ENCODE measurements around the gene EPB41L2. TPM values are rescaled to one million over a fixed set of nuclear protein-coding genes. Genes with fewer than 3 reads are reported as not detected.

Gene EPB41L2
- total RNA-seq, 1 experiment from 2014 or later: 106 TPM

GRCh38 chr6:130886966-130887365 is 176.1 kb downstream of the EPB41L2 start:
- TF ChIP-seq, protein P1, sequence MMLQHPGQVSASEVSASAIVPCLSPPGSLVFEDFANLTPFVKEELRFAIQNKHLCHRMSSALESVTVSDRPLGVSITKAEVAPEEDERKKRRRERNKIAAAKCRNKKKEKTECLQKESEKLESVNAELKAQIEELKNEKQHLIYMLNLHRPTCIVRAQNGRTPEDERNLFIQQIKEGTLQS (CRISPR knock-in tag; conservative IDR thresholded peaks at IDR 0.05): no peak
- TF ChIP-seq RELA (CRISPR knock-in tag; IDR thresholded peaks at IDR 0.05; ENCODE audit: borderline replicate concordance) (no peak), RORB (CRISPR knock-in tag; IDR thresholded peaks at IDR 0.05) (no peak), FOXJ3 (CRISPR knock-in tag; IDR thresholded peaks at IDR 0.05; ENCODE audit: borderline replicate concordance) (no peak), ZNF281 (CRISPR knock-in tag; IDR thresholded peaks at IDR 0.05) (no peak), ERG (CRISPR knock-in tag; IDR thresholded peaks at IDR 0.05) (no peak), USF1 (CRISPR knock-in tag; IDR thresholded peaks at IDR 0.05) (no peak), PRDM15 (CRISPR knock-in tag; IDR thresholded peaks at IDR 0.05) (no peak), ATF6 (CRISPR knock-in tag; IDR thresholded peaks at IDR 0.05) (no peak), NR1H2 (CRISPR knock-in tag; IDR thresholded peaks at IDR 0.05) (no peak), E2F5 (CRISPR knock-in tag; IDR thresholded peaks at IDR 0.05) (no peak)
- TF ChIP-seq, protein P2, sequence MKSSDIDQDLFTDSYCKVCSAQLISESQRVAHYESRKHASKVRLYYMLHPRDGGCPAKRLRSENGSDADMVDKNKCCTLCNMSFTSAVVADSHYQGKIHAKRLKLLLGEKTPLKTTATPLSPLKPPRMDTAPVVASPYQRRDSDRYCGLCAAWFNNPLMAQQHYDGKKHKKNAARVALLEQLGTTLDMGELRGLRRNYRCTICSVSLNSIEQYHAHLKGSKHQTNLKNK (CRISPR knock-in tag; IDR thresholded peaks at IDR 0.05): no peak
- TF ChIP-seq, protein P3, sequence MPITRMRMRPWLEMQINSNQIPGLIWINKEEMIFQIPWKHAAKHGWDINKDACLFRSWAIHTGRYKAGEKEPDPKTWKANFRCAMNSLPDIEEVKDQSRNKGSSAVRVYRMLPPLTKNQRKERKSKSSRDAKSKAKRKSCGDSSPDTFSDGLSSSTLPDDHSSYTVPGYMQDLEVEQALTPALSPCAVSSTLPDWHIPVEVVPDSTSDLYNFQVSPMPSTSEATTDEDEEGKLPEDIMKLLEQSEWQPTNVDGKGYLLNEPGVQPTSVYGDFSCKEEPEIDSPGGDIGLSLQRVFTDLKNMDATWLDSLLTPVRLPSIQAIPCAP (CRISPR knock-in tag; IDR thresholded peaks at IDR 0.05): no peak
- TF ChIP-seq, protein P4, sequence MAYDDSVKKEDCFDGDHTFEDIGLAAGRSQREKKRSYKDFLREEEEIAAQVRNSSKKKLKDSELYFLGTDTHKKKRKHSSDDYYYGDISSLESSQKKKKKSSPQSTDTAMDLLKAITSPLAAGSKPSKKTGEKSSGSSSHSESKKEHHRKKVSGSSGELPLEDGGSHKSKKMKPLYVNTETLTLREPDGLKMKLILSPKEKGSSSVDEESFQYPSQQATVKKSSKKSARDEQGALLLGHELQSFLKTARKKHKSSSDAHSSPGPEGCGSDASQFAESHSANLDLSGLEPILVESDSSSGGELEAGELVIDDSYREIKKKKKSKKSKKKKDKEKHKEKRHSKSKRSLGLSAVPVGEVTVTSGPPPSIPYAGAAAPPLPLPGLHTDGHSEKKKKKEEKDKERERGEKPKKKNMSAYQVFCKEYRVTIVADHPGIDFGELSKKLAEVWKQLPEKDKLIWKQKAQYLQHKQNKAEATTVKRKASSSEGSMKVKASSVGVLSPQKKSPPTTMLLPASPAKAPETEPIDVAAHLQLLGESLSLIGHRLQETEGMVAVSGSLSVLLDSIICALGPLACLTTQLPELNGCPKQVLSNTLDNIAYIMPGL (CRISPR knock-in tag; IDR thresholded peaks at IDR 0.05): no peak
- H3K27me3 Mint-ChIP-seq (ENCODE audit: low read depth): no peaks in the 10 kb centered on the region
- no peak overlapping the region for H3K27ac Mint-ChIP-seq
- H3K4me3 Mint-ChIP-seq: no peak overlapping the region
- H3K36me3 Mint-ChIP-seq: peaks cover 3% of the 10 kb centered on the region
- no peak for ATAC-seq
- DNase-seq (ENCODE audit: low spot score): no peak
- POLR2A ChIA-PET: no interaction called here
- H3K9me3 Mint-ChIP-seq: 0 out of 2 replicates have a peak, but pooled peaks cover 3% of the 10 kb centered on the region
- peaks cover 3% of the 10 kb centered on the region for H3K4me1 Mint-ChIP-seq
- CTCF ChIA-PET: interaction anchor here (1.0 kb wide), 1 partner anchor 647 kb away, joined by 3 read pairs; no protein-coding TSS in a partner anchor
